HCT116 (cell line): ENCODE measurements around the gene KRTAP10-11.

Experiments used
- CBX3 ChIP-seq: IDR thresholded peaks from 2 replicates; pipeline ENCODE4 v1.6.1; 2012; ENCODE audit warnings: low read depth
- CEBPB ChIP-seq: IDR thresholded peaks from 2 replicates; pipeline ENCODE4 v1.6.1; 2012; ENCODE audit warnings: low read depth
- ELF1 ChIP-seq: IDR thresholded peaks from 2 replicates; pipeline ENCODE4 v1.6.1; 2012; ENCODE audit warnings: low read depth, borderline replicate concordance
- EZH2 ChIP-seq: fragments of 200-600 bp; sonication (generic); IDR thresholded peaks from 2 replicates; pipeline ENCODE4 v1.6.1; 2017; ENCODE audit warnings: antibody characterized with exemption, mixed run types
- EZH2phosphoT487 ChIP-seq: fragments of 200-600 bp; IDR thresholded peaks from 2 replicates; pipeline ENCODE4 v1.6.1; 2018; ENCODE audit warnings: antibody characterized with exemption, borderline replicate concordance
- FOSL1 ChIP-seq: IDR thresholded peaks from 2 replicates; pipeline ENCODE4 v1.6.1; 2012; ENCODE audit warnings: low read depth
- POLR2A ChIP-seq: IDR thresholded peaks from 2 replicates; pipeline ENCODE4 v1.7.0; 2011; ENCODE audit warnings: borderline replicate concordance; ENCODE audit not compliant: insufficient read depth, insufficient read length; ENCODE audit errors: extremely low read depth
- POLR2AphosphoS5 ChIP-seq: IDR thresholded peaks from 2 replicates; pipeline ENCODE4 v1.6.1; 2011; ENCODE audit warnings: mild to moderate bottlenecking, low read depth, low read length, moderate library complexity
- SIN3A ChIP-seq: IDR thresholded peaks from 2 replicates; pipeline ENCODE4 v1.6.1; 2012; ENCODE audit warnings: low read depth
- TF ChIP-seq, protein P1 (sequence below), 3 experiments: fragments of 200-600 bp in 1 of 3; sonication (generic) in 1 of 3; IDR thresholded peaks in 2 of 3; conservative IDR thresholded peaks in 1 of 3; 2 replicates each; pipeline ENCODE4 v1.5.1; 2012 to 2017; ENCODE audit warnings: low read depth in 2 of 3, low read length in 2 of 3, antibody characterized with exemption in 1 of 3, borderline replicate concordance in 1 of 3, control low read depth in 1 of 3, mild to moderate bottlenecking in 1 of 3, mixed read lengths in 1 of 3, mixed run types in 1 of 3, moderate library complexity in 1 of 3; ENCODE audit not compliant: insufficient read depth in 1 of 3
- TF ChIP-seq, protein P2 (sequence below): IDR thresholded peaks from 2 replicates; pipeline ENCODE4 v1.6.1; 2012
- TF ChIP-seq, protein P3 (sequence below): IDR thresholded peaks from 2 replicates; pipeline ENCODE4 v1.6.1; 2012; ENCODE audit warnings: low read depth
- TF ChIP-seq, protein P4 (sequence below): IDR thresholded peaks from 2 replicates; pipeline ENCODE4 v1.6.1; 2011; ENCODE audit warnings: mild to moderate bottlenecking, low read length, moderate library complexity; ENCODE audit not compliant: insufficient replicate concordance; ENCODE audit errors: extremely low read depth

DNA sequence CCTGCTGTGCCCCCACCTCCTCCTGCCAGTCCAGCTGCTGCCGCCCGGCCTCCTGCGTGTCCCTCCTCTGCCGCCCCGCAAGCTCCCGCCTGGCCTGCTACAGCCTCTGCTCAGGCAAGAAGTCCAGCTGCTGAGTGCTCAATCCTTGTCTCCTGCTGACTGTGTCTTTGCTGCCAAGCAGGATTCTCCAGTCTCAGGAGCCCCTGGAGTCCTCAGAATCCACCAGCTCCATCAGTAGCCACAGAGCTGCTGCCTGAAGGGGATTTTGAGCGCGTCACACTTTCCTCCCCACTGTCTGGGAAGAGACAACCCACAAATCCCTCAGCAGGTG is 973 bp downstream of the KRTAP10-11 start:
- TF ChIP-seq, protein P1, sequence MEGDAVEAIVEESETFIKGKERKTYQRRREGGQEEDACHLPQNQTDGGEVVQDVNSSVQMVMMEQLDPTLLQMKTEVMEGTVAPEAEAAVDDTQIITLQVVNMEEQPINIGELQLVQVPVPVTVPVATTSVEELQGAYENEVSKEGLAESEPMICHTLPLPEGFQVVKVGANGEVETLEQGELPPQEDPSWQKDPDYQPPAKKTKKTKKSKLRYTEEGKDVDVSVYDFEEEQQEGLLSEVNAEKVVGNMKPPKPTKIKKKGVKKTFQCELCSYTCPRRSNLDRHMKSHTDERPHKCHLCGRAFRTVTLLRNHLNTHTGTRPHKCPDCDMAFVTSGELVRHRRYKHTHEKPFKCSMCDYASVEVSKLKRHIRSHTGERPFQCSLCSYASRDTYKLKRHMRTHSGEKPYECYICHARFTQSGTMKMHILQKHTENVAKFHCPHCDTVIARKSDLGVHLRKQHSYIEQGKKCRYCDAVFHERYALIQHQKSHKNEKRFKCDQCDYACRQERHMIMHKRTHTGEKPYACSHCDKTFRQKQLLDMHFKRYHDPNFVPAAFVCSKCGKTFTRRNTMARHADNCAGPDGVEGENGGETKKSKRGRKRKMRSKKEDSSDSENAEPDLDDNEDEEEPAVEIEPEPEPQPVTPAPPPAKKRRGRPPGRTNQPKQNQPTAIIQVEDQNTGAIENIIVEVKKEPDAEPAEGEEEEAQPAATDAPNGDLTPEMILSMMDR (IDR thresholded peaks at IDR 0.05 in 2 of 3, conservative IDR thresholded peaks at IDR 0.05 in 1 of 3; ENCODE audit: borderline replicate concordance in 1 of 3, insufficient read depth in 1 of 3, low read depth in 2 of 3, low read length in 2 of 3) = no peak
- TF ChIP-seq EZH2 = no peak
- TF ChIP-seq ELF1 = no peak
- no peak for TF ChIP-seq POLR2AphosphoS5
- TF ChIP-seq POLR2A = no peak
- no peak for TF ChIP-seq CEBPB
- TF ChIP-seq, protein P2, sequence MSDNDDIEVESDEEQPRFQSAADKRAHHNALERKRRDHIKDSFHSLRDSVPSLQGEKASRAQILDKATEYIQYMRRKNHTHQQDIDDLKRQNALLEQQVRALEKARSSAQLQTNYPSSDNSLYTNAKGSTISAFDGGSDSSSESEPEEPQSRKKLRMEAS = no peak
- TF ChIP-seq, protein P3, sequence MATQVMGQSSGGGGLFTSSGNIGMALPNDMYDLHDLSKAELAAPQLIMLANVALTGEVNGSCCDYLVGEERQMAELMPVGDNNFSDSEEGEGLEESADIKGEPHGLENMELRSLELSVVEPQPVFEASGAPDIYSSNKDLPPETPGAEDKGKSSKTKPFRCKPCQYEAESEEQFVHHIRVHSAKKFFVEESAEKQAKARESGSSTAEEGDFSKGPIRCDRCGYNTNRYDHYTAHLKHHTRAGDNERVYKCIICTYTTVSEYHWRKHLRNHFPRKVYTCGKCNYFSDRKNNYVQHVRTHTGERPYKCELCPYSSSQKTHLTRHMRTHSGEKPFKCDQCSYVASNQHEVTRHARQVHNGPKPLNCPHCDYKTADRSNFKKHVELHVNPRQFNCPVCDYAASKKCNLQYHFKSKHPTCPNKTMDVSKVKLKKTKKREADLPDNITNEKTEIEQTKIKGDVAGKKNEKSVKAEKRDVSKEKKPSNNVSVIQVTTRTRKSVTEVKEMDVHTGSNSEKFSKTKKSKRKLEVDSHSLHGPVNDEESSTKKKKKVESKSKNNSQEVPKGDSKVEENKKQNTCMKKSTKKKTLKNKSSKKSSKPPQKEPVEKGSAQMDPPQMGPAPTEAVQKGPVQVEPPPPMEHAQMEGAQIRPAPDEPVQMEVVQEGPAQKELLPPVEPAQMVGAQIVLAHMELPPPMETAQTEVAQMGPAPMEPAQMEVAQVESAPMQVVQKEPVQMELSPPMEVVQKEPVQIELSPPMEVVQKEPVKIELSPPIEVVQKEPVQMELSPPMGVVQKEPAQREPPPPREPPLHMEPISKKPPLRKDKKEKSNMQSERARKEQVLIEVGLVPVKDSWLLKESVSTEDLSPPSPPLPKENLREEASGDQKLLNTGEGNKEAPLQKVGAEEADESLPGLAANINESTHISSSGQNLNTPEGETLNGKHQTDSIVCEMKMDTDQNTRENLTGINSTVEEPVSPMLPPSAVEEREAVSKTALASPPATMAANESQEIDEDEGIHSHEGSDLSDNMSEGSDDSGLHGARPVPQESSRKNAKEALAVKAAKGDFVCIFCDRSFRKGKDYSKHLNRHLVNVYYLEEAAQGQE = no peak
- TF ChIP-seq EZH2phosphoT487 = no peak
- TF ChIP-seq SIN3A = no peak
- TF ChIP-seq, protein P4, sequence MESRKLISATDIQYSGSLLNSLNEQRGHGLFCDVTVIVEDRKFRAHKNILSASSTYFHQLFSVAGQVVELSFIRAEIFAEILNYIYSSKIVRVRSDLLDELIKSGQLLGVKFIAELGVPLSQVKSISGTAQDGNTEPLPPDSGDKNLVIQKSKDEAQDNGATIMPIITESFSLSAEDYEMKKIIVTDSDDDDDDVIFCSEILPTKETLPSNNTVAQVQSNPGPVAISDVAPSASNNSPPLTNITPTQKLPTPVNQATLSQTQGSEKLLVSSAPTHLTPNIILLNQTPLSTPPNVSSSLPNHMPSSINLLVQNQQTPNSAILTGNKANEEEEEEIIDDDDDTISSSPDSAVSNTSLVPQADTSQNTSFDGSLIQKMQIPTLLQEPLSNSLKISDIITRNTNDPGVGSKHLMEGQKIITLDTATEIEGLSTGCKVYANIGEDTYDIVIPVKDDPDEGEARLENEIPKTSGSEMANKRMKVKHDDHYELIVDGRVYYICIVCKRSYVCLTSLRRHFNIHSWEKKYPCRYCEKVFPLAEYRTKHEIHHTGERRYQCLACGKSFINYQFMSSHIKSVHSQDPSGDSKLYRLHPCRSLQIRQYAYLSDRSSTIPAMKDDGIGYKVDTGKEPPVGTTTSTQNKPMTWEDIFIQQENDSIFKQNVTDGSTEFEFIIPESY = no peak
- no peak for TF ChIP-seq FOSL1
- TF ChIP-seq CBX3 = no peak
